IMR-90 (cell line): ENCODE data around the gene MAP3K8. TPM values are rescaled to one million over a fixed set of nuclear protein-coding genes. Genes with fewer than 3 reads are reported as not detected.

Source experiments
- ATAC-seq: fragments of 200-7000 bp; cut with Tn5 transposase; 2 replicates; pipeline ENCODE4 v1.9.1; 2020; ENCODE audit warnings: low read depth, mild to moderate bottlenecking, moderate library complexity
- BruUV-seq: library from RNA; stranded (reverse); fragments of 400-500 nt; replicated peaks from 2 replicates; lab custom pipeline; 2021; lab: Mats Ljungman, UMichigan
- CTCF ChIA-PET: fragments of 300-600 bp; formaldehyde crosslinking; extraction: SDS; loops from one replicate; lab custom pipeline; 2021; ENCODE audit warnings: antibody characterized with exemption; lab: Yijun Ruan, JAX
- POLR2A ChIA-PET: fragments of 300-600 bp; sonication (Branson Sonifier 250); formaldehyde crosslinking; loops from one replicate; lab custom pipeline; 2022; ENCODE audit warnings: antibody characterized with exemption; ENCODE audit not compliant: unreplicated experiment; lab: Charles Lee
- DNase-seq: peaks from one replicate; pipeline ENCODE4 v3.0.0; 2013
- H2AFZ ChIP-seq: replicated peaks from 2 replicates; pipeline ENCODE3; 2013; ENCODE audit warnings: low read length, mild to moderate bottlenecking; ENCODE audit not compliant: poor library complexity
- H2AK5ac ChIP-seq: 2 replicates; pipeline ENCODE4 v1.6.1; 2013; ENCODE audit warnings: low read depth, low read length, inconsistent platforms
- H2AK9ac ChIP-seq: replicated peaks from 2 replicates; pipeline ENCODE3; 2013; ENCODE audit warnings: mild to moderate bottlenecking, low read depth, low read length, moderate library complexity; ENCODE audit not compliant: poor library complexity
- H2BK120ac ChIP-seq: 2 replicates; pipeline ENCODE4 v1.6.1; 2013; ENCODE audit warnings: low read depth, low read length, inconsistent platforms
- H2BK15ac ChIP-seq: 3 replicates; pipeline ENCODE4 v1.6.1; 2013; ENCODE audit warnings: low read depth, low read length, inconsistent platforms
- H2BK20ac ChIP-seq: 2 replicates; pipeline ENCODE4 v1.6.1; 2013; ENCODE audit warnings: low read depth, mild to moderate bottlenecking, inconsistent platforms, low read length, moderate library complexity
- H2BK5ac ChIP-seq: 2 replicates; pipeline ENCODE4 v1.6.1; 2013; ENCODE audit warnings: mild to moderate bottlenecking, low read depth, low read length, inconsistent platforms; ENCODE audit not compliant: poor library complexity, severe bottlenecking
- H3K14ac ChIP-seq: replicated peaks from 2 replicates; pipeline ENCODE4 v1.6.1; 2013; ENCODE audit warnings: low read depth, low read length, inconsistent platforms
- H3K18ac ChIP-seq: 2 replicates; pipeline ENCODE4 v1.6.1; 2013; ENCODE audit warnings: low read depth, low read length, control low read depth
- H3K23ac ChIP-seq: 2 replicates; pipeline ENCODE4 v1.6.1; 2013; ENCODE audit warnings: low read depth, low read length, inconsistent platforms
- H3K27ac ChIP-seq: 2 replicates; pipeline ENCODE4 v1.5.1; 2013; ENCODE audit warnings: mild to moderate bottlenecking, control low read depth, low read length; ENCODE audit not compliant: insufficient read depth
- H3K27me3 ChIP-seq: 2 replicates; pipeline ENCODE4 v1.6.1; 2013; ENCODE audit warnings: low read length; ENCODE audit not compliant: control insufficient read depth, insufficient read depth
- H3K36me3 ChIP-seq: 2 replicates; pipeline ENCODE4 v1.6.1; 2013; ENCODE audit warnings: low read length, mixed read lengths; ENCODE audit not compliant: control insufficient read depth, insufficient read depth
- H3K4ac ChIP-seq: 2 replicates; pipeline ENCODE4 v1.6.1; 2013; ENCODE audit warnings: low read depth, low read length, inconsistent platforms
- H3K4me1 ChIP-seq: 2 replicates; pipeline ENCODE4 v1.6.1; 2013; ENCODE audit warnings: low read length, mixed read lengths; ENCODE audit not compliant: control insufficient read depth, insufficient read depth
- H3K4me2 ChIP-seq: 2 replicates; pipeline ENCODE4 v1.6.1; 2013; ENCODE audit warnings: low read depth, mild to moderate bottlenecking, control low read depth, low read length, moderate library complexity
- H3K4me3 ChIP-seq: 2 replicates; pipeline ENCODE4 v1.5.1; 2013; ENCODE audit warnings: low read depth, mild to moderate bottlenecking, control low read depth, low read length, moderate library complexity; ENCODE audit not compliant: insufficient read depth
- H3K56ac ChIP-seq: 2 replicates; pipeline ENCODE4 v1.6.1; 2013; ENCODE audit warnings: low read length, inconsistent platforms; ENCODE audit not compliant: insufficient read depth; ENCODE audit errors: extremely low read depth
- H3K79me1 ChIP-seq, 2 experiments: 2 replicates each; pipeline ENCODE4 v1.6.1; 2013; ENCODE audit warnings: low read length in 2 of 2, inconsistent platforms in 1 of 2, low read depth in 1 of 2
- H3K9ac ChIP-seq: 2 replicates; pipeline ENCODE4 v1.6.1; 2013; ENCODE audit warnings: low read depth, low read length, control low read depth
- H3K9me1 ChIP-seq: 2 replicates; pipeline ENCODE4 v1.6.1; 2013; ENCODE audit warnings: low read length, inconsistent platforms; ENCODE audit not compliant: insufficient read depth
- H3K9me3 ChIP-seq: 2 replicates; pipeline ENCODE4 v1.6.1; 2013; ENCODE audit warnings: low read length; ENCODE audit not compliant: control insufficient read depth, insufficient read depth
- H4K20me1 ChIP-seq: 2 replicates; pipeline ENCODE4 v1.6.1; 2013; ENCODE audit warnings: low read length, inconsistent platforms; ENCODE audit not compliant: insufficient read depth
- H4K5ac ChIP-seq: 2 replicates; pipeline ENCODE4 v1.6.1; 2013; ENCODE audit warnings: mild to moderate bottlenecking, low read depth, low read length, control low read depth
- H4K8ac ChIP-seq, 2 experiments: 2 replicates each; pipeline ENCODE4 v1.6.1; 2013; ENCODE audit warnings: low read depth in 2 of 2, low read length in 2 of 2, control low read depth in 1 of 2, inconsistent platforms in 1 of 2
- H4K91ac ChIP-seq: 2 replicates; pipeline ENCODE4 v1.6.1; 2013; ENCODE audit warnings: low read depth, low read length, inconsistent platforms; ENCODE audit not compliant: insufficient read depth
- BHLHE40 ChIP-seq: fragments of 150-350 bp; IDR thresholded peaks from 2 replicates; pipeline ENCODE4 v1.6.1; 2016; ENCODE audit warnings: mild to moderate bottlenecking, low read depth, low read length
- CEBPB ChIP-seq: IDR thresholded peaks from 2 replicates; pipeline ENCODE4 v1.6.1; 2012; ENCODE audit warnings: low read depth, low read length, improper control_type of control experiment
- CHD1 ChIP-seq: IDR thresholded peaks from 2 replicates; pipeline ENCODE4 v1.6.1; 2012; ENCODE audit warnings: low read depth, low read length, improper control_type of control experiment
- CTCF ChIP-seq: conservative IDR thresholded peaks from 2 replicates; pipeline ENCODE4 v1.5.1; 2012; ENCODE audit warnings: mild to moderate bottlenecking, low read depth, low read length, improper control_type of control experiment
- FOS ChIP-seq: fragments of 150-350 bp; IDR thresholded peaks from 2 replicates; pipeline ENCODE4 v1.6.1; 2016; ENCODE audit warnings: low read depth, low read length
- MAFK ChIP-seq: IDR thresholded peaks from 2 replicates; pipeline ENCODE4 v1.6.1; 2012; ENCODE audit warnings: low read depth, low read length, improper control_type of control experiment
- MAZ ChIP-seq: IDR thresholded peaks from 2 replicates; pipeline ENCODE4 v1.6.1; 2012; ENCODE audit warnings: low read depth, mild to moderate bottlenecking, low read length, improper control_type of control experiment, moderate library complexity, borderline replicate concordance
- MXI1 ChIP-seq: IDR thresholded peaks from 2 replicates; pipeline ENCODE4 v1.6.1; 2012; ENCODE audit warnings: low read depth, mild to moderate bottlenecking, low read length, moderate library complexity, borderline replicate concordance
- NFE2L2 ChIP-seq: fragments of 150-350 bp; IDR thresholded peaks from 2 replicates; pipeline ENCODE4 v1.6.1; 2016; ENCODE audit warnings: low read depth, mild to moderate bottlenecking, low read length
- POLR2A ChIP-seq: IDR thresholded peaks from 2 replicates; pipeline ENCODE4 v1.6.1; 2012; ENCODE audit warnings: mild to moderate bottlenecking, low read depth, low read length
- RAD21 ChIP-seq: IDR thresholded peaks from 2 replicates; pipeline ENCODE4 v1.6.1; 2012; ENCODE audit warnings: low read length, improper control_type of control experiment
- RCOR1 ChIP-seq: IDR thresholded peaks from 2 replicates; pipeline ENCODE4 v1.6.1; 2012; ENCODE audit warnings: mild to moderate bottlenecking, low read length, improper control_type of control experiment; ENCODE audit not compliant: insufficient replicate concordance
- RFX5 ChIP-seq: IDR thresholded peaks from 2 replicates; pipeline ENCODE4 v1.8.0; 2012; ENCODE audit warnings: low read depth, mild to moderate bottlenecking, low read length, moderate library complexity
- SMC3 ChIP-seq: fragments of 150-350 bp; IDR thresholded peaks from 2 replicates; pipeline ENCODE4 v1.6.1; 2016; ENCODE audit warnings: low read depth, mild to moderate bottlenecking, antibody characterized with exemption, low read length, moderate library complexity
- USF2 ChIP-seq: fragments of 150-350 bp; IDR thresholded peaks from 2 replicates; pipeline ENCODE4 v1.6.1; 2017; ENCODE audit warnings: mild to moderate bottlenecking, antibody characterized with exemption, low read length, low read depth
- WGBS, 2 experiments: methylation state at CpG; one replicate each; pipeline versions ENCODE4 v1.1.5 to v1.1.7; 2013; ENCODE audit warnings: missing lambda C conversion rate in 2 of 2; ENCODE audit not compliant: insufficient read length in 1 of 2; ENCODE audit errors: extremely low coverage in 2 of 2; 5-methylcytosine and 5-hydroxymethylcytosine counted together
- dilution Hi-C: fragments of 300-500 bp; cut with HindIII; formaldehyde crosslinking; loops from one replicate; pipeline ENCODE4 v1.14.3; 2018; ENCODE audit warnings: low sequenced_read_pairs; ENCODE audit not compliant: unreplicated experiment
- in situ Hi-C: fragments of 300-500 bp; cut with MboI; formaldehyde crosslinking; loops from 3 replicates; pipeline ENCODE4 v1.14.3; 2019; ENCODE audit warnings: low sequenced_read_pairs, inconsistent platforms, mixed read lengths
- intact Hi-C: fragments of 100-400 bp; cut with micrococcal nuclease; formaldehyde crosslinking; loops from 2 replicates; pipeline ENCODE4 v1.10.0; 2022
- polyA plus RNA-seq, 3 experiments: library from polyadenylated mRNA; depleted of rRNA; stranded (reverse); fragments of >200 nt; gene quantifications; 2 replicates each; pipeline ENCODE4 v1.2.3, GENCODE V29; 2012; ENCODE audit warnings: low replicate concordance in 1 of 3
- total RNA-seq: library from RNA; depleted of rRNA; stranded (reverse); fragments of >200 nt; gene quantifications from 2 replicates; pipeline ENCODE4 v1.2.3, GENCODE V29; 2012
- TF ChIP-seq, protein P1 (sequence below): fragments of 150-350 bp; IDR thresholded peaks from 2 replicates; pipeline ENCODE4 v1.6.1; 2016; ENCODE audit warnings: low read depth, mild to moderate bottlenecking, low read length, moderate library complexity, borderline replicate concordance

The MAP3K8 gene
- total and polyA plus RNA-seq, 2 of the 4 experiments (the other 2 are of a cell fraction): 1.8 to 2.6 TPM

- no peak overlapping the region for H3K18ac ChIP-seq
- H3K4me2 ChIP-seq: no peak overlapping the region
- H3K56ac ChIP-seq: no peak overlapping the region
- H4K8ac ChIP-seq: no peak overlapping the region
- no peak overlapping the region for H3K27ac ChIP-seq
- no peaks in the 10 kb centered on the region for H3K27me3 ChIP-seq
- ChIA-PET POLR2A (no interaction called here), CTCF (no interaction called here)
- intact Hi-C loops (no loop called here), in situ Hi-C loops (no loop called here), dilution Hi-C loops (no loop called here)
- peaks cover 2% of the 10 kb centered on the region; the same call in 1 of the 2 replicates for H3K9me1 ChIP-seq
- no peak overlapping the region for H2AK5ac ChIP-seq
- TF ChIP-seq CHD1 (no peak), RCOR1 (no peak), POLR2A (no peak), MAZ (no peak), BHLHE40 (no peak), NFE2L2 (no peak), SMC3 (no peak), FOS (no peak), CTCF (no peak), CEBPB (no peak), MXI1 (no peak), USF2 (no peak), RAD21 (no peak), RFX5 (no peak), MAFK (no peak)
- TF ChIP-seq, protein P1, sequence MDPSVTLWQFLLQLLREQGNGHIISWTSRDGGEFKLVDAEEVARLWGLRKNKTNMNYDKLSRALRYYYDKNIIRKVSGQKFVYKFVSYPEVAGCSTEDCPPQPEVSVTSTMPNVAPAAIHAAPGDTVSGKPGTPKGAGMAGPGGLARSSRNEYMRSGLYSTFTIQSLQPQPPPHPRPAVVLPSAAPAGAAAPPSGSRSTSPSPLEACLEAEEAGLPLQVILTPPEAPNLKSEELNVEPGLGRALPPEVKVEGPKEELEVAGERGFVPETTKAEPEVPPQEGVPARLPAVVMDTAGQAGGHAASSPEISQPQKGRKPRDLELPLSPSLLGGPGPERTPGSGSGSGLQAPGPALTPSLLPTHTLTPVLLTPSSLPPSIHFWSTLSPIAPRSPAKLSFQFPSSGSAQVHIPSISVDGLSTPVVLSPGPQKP: no peak
- no peaks in the 10 kb centered on the region; the same call in 1 of the 2 replicates for H4K20me1 ChIP-seq
- H3K14ac ChIP-seq: no peak overlapping the region
- no TSS peak for BruUV-seq
- H2BK20ac ChIP-seq: no peak overlapping the region
- H2AK9ac ChIP-seq: no peak overlapping the region
- no peak overlapping the region for H2BK5ac ChIP-seq
- H4K5ac ChIP-seq: no peak overlapping the region
- no peak overlapping the region for H3K4ac ChIP-seq
- H3K4me1 ChIP-seq: peaks cover 10% of the 10 kb centered on the region
- ATAC-seq: no peak
- H3K4me3 ChIP-seq: no peak overlapping the region
- H2BK15ac ChIP-seq: no peak overlapping the region
- H2BK120ac ChIP-seq: no peak overlapping the region
- no peak for DNase-seq
- no peak overlapping the region for H3K23ac ChIP-seq
- H4K91ac ChIP-seq: no peak overlapping the region
- no peaks in the 10 kb centered on the region for H3K9me3 ChIP-seq
- no CpG with 5 or more reads among the region's 3 CpGs for WGBS, 2 experiments
- H3K9ac ChIP-seq: no peak overlapping the region
- H2AFZ ChIP-seq: no peak overlapping the region
- peaks cover 31% of the 10 kb centered on the region for H3K36me3 ChIP-seq
- H3K79me1 ChIP-seq: no peaks in the 10 kb centered on the region
Observed at GRCh38 chr10:30460121-30460520, 26.1 kb downstream of the MAP3K8 start.
